H9 (cell line): ENCODE measurements around the gene TXNDC17. TPM values are rescaled to one million over a fixed set of nuclear protein-coding genes. Genes with fewer than 3 reads are reported as not detected.

ENCODE experiments used
- DNase-seq: peaks from one replicate; pipeline ENCODE4 v3.0.0-alpha.2; 2017
- H2AFZ ChIP-seq: one replicate; pipeline ENCODE4 v1.6.1; 2013; ENCODE audit warnings: mild to moderate bottlenecking, low read length, control low read depth, moderate library complexity
- H2AK5ac ChIP-seq: 2 replicates; pipeline ENCODE4 v1.6.1; 2013; ENCODE audit warnings: low read length, control low read depth, mixed read lengths; ENCODE audit not compliant: insufficient read length
- H2BK120ac ChIP-seq: one replicate; pipeline ENCODE4 v1.6.1; 2013; ENCODE audit warnings: low read depth, mild to moderate bottlenecking, low read length, control low read depth, inconsistent platforms; ENCODE audit not compliant: poor library complexity, severe bottlenecking
- H2BK12ac ChIP-seq: 2 replicates; pipeline ENCODE4 v1.6.1; 2013; ENCODE audit warnings: low read length, control low read depth, mixed read lengths, low read depth; ENCODE audit not compliant: insufficient read length
- H2BK15ac ChIP-seq: 2 replicates; pipeline ENCODE4 v1.6.1; 2013; ENCODE audit warnings: low read depth, low read length, control low read depth
- H2BK20ac ChIP-seq: one replicate; pipeline ENCODE4 v1.6.1; 2013; ENCODE audit warnings: low read depth, mild to moderate bottlenecking, low read length, control low read depth, inconsistent platforms; ENCODE audit not compliant: poor library complexity, severe bottlenecking
- H2BK5ac ChIP-seq: 2 replicates; pipeline ENCODE4 v1.6.1; 2013; ENCODE audit warnings: low read length, control low read depth, mixed read lengths; ENCODE audit not compliant: insufficient read length
- H3K14ac ChIP-seq: 2 replicates; pipeline ENCODE4 v1.6.1; 2013; ENCODE audit warnings: low read length, control low read depth; ENCODE audit not compliant: insufficient read depth
- H3K18ac ChIP-seq: 2 replicates; pipeline ENCODE4 v1.6.1; 2013; ENCODE audit warnings: low read depth, mild to moderate bottlenecking, mixed read lengths, low read length, control low read depth; ENCODE audit not compliant: insufficient read length
- H3K23ac ChIP-seq: 2 replicates; pipeline ENCODE4 v1.6.1; 2013; ENCODE audit warnings: low read length, control low read depth, mixed read lengths, low read depth; ENCODE audit not compliant: insufficient read length
- H3K23me2 ChIP-seq: 2 replicates; pipeline ENCODE4 v1.6.1; 2013; ENCODE audit warnings: low read depth, mild to moderate bottlenecking, mixed read lengths, low read length, control low read depth; ENCODE audit not compliant: insufficient read length, poor library complexity, severe bottlenecking
- H3K27ac ChIP-seq: 2 replicates; pipeline ENCODE4 v1.5.1; 2013; ENCODE audit warnings: low read length, control low read depth, mixed read lengths, low read depth; ENCODE audit not compliant: insufficient read length
- H3K27me3 ChIP-seq: 2 replicates; pipeline ENCODE4 v1.6.1; 2013; ENCODE audit warnings: low read length, control low read depth, inconsistent platforms; ENCODE audit not compliant: insufficient read depth
- H3K4ac ChIP-seq: 2 replicates; pipeline ENCODE4 v1.6.1; 2013; ENCODE audit warnings: low read depth, mild to moderate bottlenecking, control low read depth, inconsistent platforms, low read length, moderate library complexity
- H3K4me1 ChIP-seq: 2 replicates; pipeline ENCODE4 v1.6.1; 2013; ENCODE audit warnings: low read length, control low read depth, inconsistent platforms; ENCODE audit not compliant: insufficient read depth
- H3K4me2 ChIP-seq: 2 replicates; pipeline ENCODE4 v1.6.1; 2013; ENCODE audit warnings: low read length, control low read depth, mixed read lengths; ENCODE audit not compliant: insufficient read length, insufficient read depth
- H3K56ac ChIP-seq: 2 replicates; pipeline ENCODE4 v1.6.1; 2013; ENCODE audit warnings: low read depth, mild to moderate bottlenecking, mixed read lengths, low read length, control low read depth; ENCODE audit not compliant: insufficient read length
- H3K79me1 ChIP-seq: 2 replicates; pipeline ENCODE4 v1.6.1; 2013; ENCODE audit warnings: low read depth, mild to moderate bottlenecking, moderate library complexity, low read length, control low read depth, inconsistent platforms; ENCODE audit not compliant: insufficient read depth, poor library complexity, severe bottlenecking
- H3K79me2 ChIP-seq: 2 replicates; pipeline ENCODE4 v1.6.1; 2013; ENCODE audit warnings: low read length, control low read depth, inconsistent platforms; ENCODE audit not compliant: insufficient read depth
- H3K9ac ChIP-seq: 2 replicates; pipeline ENCODE4 v1.6.1; 2013; ENCODE audit warnings: low read length, control low read depth, mixed read lengths; ENCODE audit not compliant: insufficient read length; ENCODE audit errors: extremely low read depth
- H3K9me3 ChIP-seq: one replicate; pipeline ENCODE4 v1.6.1; 2013; ENCODE audit warnings: low read depth, low read length, inconsistent platforms; ENCODE audit not compliant: control insufficient read depth
- H3T11ph ChIP-seq: one replicate; pipeline ENCODE4 v1.6.1; 2013; ENCODE audit warnings: mild to moderate bottlenecking, low read length, control low read depth, inconsistent platforms
- H4K20me1 ChIP-seq: one replicate; pipeline ENCODE4 v1.6.1; 2013; ENCODE audit not compliant: control insufficient read depth, insufficient read length, insufficient read depth
- H4K5ac ChIP-seq: 2 replicates; pipeline ENCODE4 v1.6.1; 2013; ENCODE audit warnings: low read depth, mild to moderate bottlenecking, mixed read lengths, low read length, control low read depth; ENCODE audit not compliant: insufficient read length
- H4K8ac ChIP-seq: replicated peaks from 2 replicates; pipeline ENCODE4 v1.6.1; 2013; ENCODE audit warnings: low read length, control low read depth, mixed read lengths, low read depth; ENCODE audit not compliant: insufficient read length
- H4K91ac ChIP-seq: 2 replicates; pipeline ENCODE4 v1.6.1; 2013; ENCODE audit warnings: low read depth, mild to moderate bottlenecking, moderate library complexity, mixed read lengths, low read length, control low read depth; ENCODE audit not compliant: insufficient read length
- H3K27ac Mint-ChIP-seq, 3 experiments: 2 replicates in 2 of 3; 3 replicates in 1 of 3; pipeline ENCODE4 v1.8.0; 2020 to 2021; ENCODE audit warnings: mixed read lengths in 3 of 3, mild to moderate bottlenecking in 1 of 3, moderate library complexity in 1 of 3
- H3K27me3 Mint-ChIP-seq: 2 replicates; pipeline ENCODE4 v1.8.0; 2021; ENCODE audit warnings: low read depth, mild to moderate bottlenecking, moderate library complexity, mixed read lengths
- H3K36me3 Mint-ChIP-seq, 3 experiments: 2 replicates in 2 of 3; 3 replicates in 1 of 3; pipeline ENCODE4 v1.8.0; 2020 to 2021; ENCODE audit warnings: low read depth in 3 of 3, mixed read lengths in 3 of 3; ENCODE audit not compliant: insufficient read depth in 1 of 3
- H3K4me1 Mint-ChIP-seq, 2 experiments: 2 replicates each; pipeline ENCODE4 v1.8.0; 2020; ENCODE audit warnings: mixed read lengths in 2 of 2
- H3K4me3 Mint-ChIP-seq, 2 experiments: 2 replicates in 1 of 2; 3 replicates in 1 of 2; pipeline ENCODE4 v1.8.0; 2020 to 2021; ENCODE audit warnings: mild to moderate bottlenecking in 2 of 2, mixed read lengths in 2 of 2, moderate library complexity in 1 of 2
- H3K9me3 Mint-ChIP-seq, 2 experiments: 2 replicates in 1 of 2; 3 replicates in 1 of 2; pipeline ENCODE4 v1.8.0; 2020; ENCODE audit warnings: mild to moderate bottlenecking in 2 of 2, mixed read lengths in 2 of 2, moderate library complexity in 1 of 2
- CTCF ChIP-seq: fragments of 200-600 bp; sonication (generic); conservative IDR thresholded peaks from 3 replicates; pipeline ENCODE4 v1.8.0; 2021; ENCODE audit warnings: antibody characterized with exemption, mild to moderate bottlenecking
- WGBS: extraction: QIAGEN DNeasy Blood & Tissue Kit; methylation state at CpG from one replicate; pipeline ENCODE4 v1.1.7; 2013; ENCODE audit warnings: missing lambda C conversion rate, low lambda C conversion rate, mixed read lengths; ENCODE audit not compliant: insufficient read length; ENCODE audit errors: extremely low coverage; 5-methylcytosine and 5-hydroxymethylcytosine counted together
- total RNA-seq: library from RNA; stranded (reverse); gene quantifications from 2 replicates; pipeline ENCODE4 v1.2.1, GENCODE V29; 2021

Gene TXNDC17
- total RNA-seq, 1 experiment from 2014 or later, result 170 TPM

GRCh38 chr17:6611231-6611630 is 29.6 kb upstream of the TXNDC17 start:
- H3K4ac ChIP-seq, result no peak overlapping the region
- no peak overlapping the region for H4K91ac ChIP-seq
- no peak overlapping the region for H2BK5ac ChIP-seq
- no peaks in the 10 kb centered on the region for H3K27me3 ChIP-seq
- no peak overlapping the region for H2BK20ac ChIP-seq
- no peaks in the 10 kb centered on the region for H3K4me1 Mint-ChIP-seq
- no peaks in the 10 kb centered on the region for H3K79me1 ChIP-seq
- no peak overlapping the region for H4K5ac ChIP-seq
- H3K36me3 Mint-ChIP-seq, result peaks cover 6 to 70% (median 51%) of the 10 kb centered on the region in 3 experiments; a peak in 6 of 7 replicates
- H3K9ac ChIP-seq, result no peak overlapping the region
- H2BK12ac ChIP-seq, result no peak overlapping the region
- no peaks in the 10 kb centered on the region for H3K79me2 ChIP-seq
- no peak overlapping the region for H3K23ac ChIP-seq
- H3K18ac ChIP-seq, result no peak overlapping the region
- no peak overlapping the region for H4K8ac ChIP-seq
- WGBS, result no CpG with 5 or more reads among the region's 4 CpGs
- no peaks in the 10 kb centered on the region for H3K27me3 Mint-ChIP-seq
- no peak overlapping the region for H3K14ac ChIP-seq
- no peak for DNase-seq
- no peak overlapping the region for H3K4me3 Mint-ChIP-seq
- H2AFZ ChIP-seq, result no peak overlapping the region
- H3K27ac Mint-ChIP-seq, result no peak overlapping the region
- no peaks in the 10 kb centered on the region for H3K9me3 ChIP-seq
- H3T11ph ChIP-seq, result no peak overlapping the region
- H3K4me2 ChIP-seq, result no peak overlapping the region
- no peaks in the 10 kb centered on the region for H4K20me1 ChIP-seq
- TF ChIP-seq CTCF, result no peak
- no peak overlapping the region for H2AK5ac ChIP-seq
- H2BK15ac ChIP-seq, result no peak overlapping the region
- no peaks in the 10 kb centered on the region for H3K23me2 ChIP-seq
- H3K4me1 ChIP-seq, result no peaks in the 10 kb centered on the region
- H3K9me3 Mint-ChIP-seq, result no peaks in the 10 kb centered on the region
- H3K27ac ChIP-seq, result no peak overlapping the region
- H3K56ac ChIP-seq, result no peak overlapping the region
- H2BK120ac ChIP-seq, result no peak overlapping the region
